DMS53 treated with DMSO at 0.1 percent for 48 hours (cell line): Measurements from ENCODE around the gene BDNF.
"Not testable (repeated sequence)": the region's sequence is repeated elsewhere in the genome, so short reads cannot be mapped to it uniquely, and the experiment has no call there.

Experiments used
- DNase-seq: peaks from one replicate; lab custom pipeline; 2025; ENCODE audit not compliant: unreplicated experiment; lab: John Stamatoyannopoulos, UW

Gene BDNF

GRCh38 chr11:27700351-27701301 lies at the start of gene BDNF:
BDNF (minus strand) TSS chr11:27700455; CDS start chr11:27658564, 41,891 bp downstream.
- DNase-seq, result peak; percentile 6

GRCh38 chr11:27740362-27741013 lies 40.2 kb upstream of the BDNF start:
- DNase-seq, result no peak

- no peak for DNase-seq
Observed at GRCh38 chr11:27735281-27735680, 35.0 kb upstream of the BDNF start.

DNA sequence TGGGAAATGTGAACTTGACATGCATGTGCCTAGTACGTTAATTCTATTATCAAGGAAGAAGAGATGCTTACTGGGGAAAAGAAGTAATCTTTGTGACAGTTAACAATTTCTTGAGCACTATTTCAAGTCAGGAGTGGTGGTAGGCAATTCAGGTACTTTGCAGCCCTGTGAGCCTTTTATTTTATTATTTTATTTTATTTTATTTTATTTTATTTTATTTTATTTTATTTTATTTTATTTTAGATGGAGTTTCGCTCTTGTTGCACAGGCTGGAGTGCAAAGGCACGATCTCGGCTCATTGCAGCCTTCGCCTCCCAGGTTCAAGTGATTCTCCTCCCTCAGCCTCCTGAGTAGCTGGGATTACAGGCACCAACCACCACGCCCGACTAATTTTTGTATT lies 31.5 kb upstream of the BDNF start:
- not testable (repeated sequence) for DNase-seq

DNA sequence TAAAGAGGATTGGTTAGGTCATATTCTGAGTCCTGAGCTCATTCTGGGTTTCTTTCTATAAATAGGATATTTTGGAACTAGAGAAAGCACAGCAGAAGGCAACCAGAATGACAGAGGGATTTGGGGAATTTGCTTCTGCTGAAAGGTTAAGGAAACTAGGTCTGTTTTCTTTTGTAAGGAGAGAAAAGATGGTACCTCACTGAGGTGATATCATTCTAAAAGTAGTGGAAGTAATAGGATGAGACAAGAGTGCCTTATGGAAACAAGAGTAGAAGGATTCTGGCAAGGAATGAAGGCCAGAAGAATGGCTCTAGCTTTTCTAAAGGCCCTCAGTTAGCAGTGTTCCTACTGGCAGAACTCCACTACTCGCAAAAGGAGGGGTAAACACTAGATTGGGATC lies 26.7 kb upstream of the BDNF start:
- DNase-seq, result no peak

- no peak for DNase-seq
Observed at GRCh38 chr11:27723687-27724086, 23.4 kb upstream of the BDNF start.

DNA sequence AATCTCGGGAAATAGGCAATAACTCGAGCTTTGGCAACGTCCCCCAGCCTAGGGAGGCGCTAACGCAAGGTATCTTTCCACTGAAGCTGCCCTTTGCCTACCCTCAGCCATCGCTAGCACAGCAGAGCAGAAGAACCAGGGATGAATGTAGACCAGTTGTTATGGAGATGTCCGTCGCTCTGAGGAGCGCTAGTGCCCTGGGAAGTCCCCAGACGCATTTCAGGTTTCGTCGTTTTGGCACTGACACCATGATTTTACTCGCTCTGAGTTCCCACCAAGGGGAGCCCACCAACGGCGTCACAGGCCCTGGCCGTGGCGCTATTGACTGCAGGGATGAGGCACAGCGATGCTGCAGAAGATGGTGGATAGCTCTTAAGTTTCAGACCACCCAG lies 22.7 kb upstream of the BDNF start:
- no peak for DNase-seq

DNA sequence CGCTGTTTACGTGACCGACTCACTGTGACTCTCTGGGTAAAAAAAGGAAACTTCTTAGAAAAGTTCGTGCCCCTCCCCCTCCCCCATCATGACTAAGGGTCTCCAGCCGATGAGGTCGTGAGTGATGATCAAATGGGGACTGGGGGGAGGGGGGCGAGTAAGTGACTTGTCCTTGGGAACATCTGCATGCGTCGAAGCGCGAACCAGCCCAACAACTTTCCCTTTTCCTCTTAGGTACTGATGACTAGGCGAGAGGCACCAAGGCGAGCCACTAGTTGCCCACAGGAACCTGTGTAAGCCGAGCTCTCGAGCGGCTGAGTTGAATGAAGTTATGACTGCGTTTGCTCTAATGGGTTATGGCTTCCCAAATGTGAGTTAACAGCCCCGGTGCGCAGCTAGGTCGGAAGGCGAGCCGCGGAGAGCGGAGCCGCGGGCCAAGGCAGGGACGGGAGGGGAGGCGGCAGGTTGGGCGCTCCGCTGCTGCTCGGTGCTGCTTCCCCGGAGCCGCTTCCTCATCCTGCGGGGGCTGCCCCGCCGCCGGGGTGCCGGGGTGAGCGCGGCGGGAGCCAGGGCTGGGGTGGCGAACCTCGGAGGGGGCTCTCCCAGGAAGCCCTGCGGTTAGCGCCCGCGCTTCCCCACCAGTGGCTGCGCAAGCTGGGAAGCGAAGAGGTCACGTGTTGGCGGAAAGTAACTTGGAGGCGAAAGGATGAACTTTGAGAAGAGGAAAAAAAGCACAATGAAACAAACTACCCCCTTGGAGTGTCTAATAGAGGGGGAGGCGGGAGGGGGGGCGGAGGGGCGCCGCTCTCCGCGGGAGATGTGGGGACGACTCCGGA lies 22.1 kb upstream of the BDNF start:
- DNase-seq, result peak; percentile 28

- DNase-seq, result peak; percentile 10
Observed at GRCh38 chr11:27721264-27722116, 21.2 kb upstream of the BDNF start.

- peak; percentile 43 for DNase-seq
Observed at GRCh38 chr11:27720277-27720830, 20.1 kb upstream of the BDNF start.

- DNase-seq, result no peak
Observed at GRCh38 chr11:27719546-27719925, 19.3 kb upstream of the BDNF start.

- peak; percentile 65 for DNase-seq
Observed at GRCh38 chr11:27718863-27719545, 18.7 kb upstream of the BDNF start.

- peak; percentile 65 for DNase-seq
Observed at GRCh38 chr11:27718346-27718862, 18.1 kb upstream of the BDNF start.

- DNase-seq, result peak; percentile 32
Observed at GRCh38 chr11:27717801-27718229, 17.6 kb upstream of the BDNF start.

- peak; percentile 29 for DNase-seq
Observed at GRCh38 chr11:27717377-27717776, 17.1 kb upstream of the BDNF start.

DNA sequence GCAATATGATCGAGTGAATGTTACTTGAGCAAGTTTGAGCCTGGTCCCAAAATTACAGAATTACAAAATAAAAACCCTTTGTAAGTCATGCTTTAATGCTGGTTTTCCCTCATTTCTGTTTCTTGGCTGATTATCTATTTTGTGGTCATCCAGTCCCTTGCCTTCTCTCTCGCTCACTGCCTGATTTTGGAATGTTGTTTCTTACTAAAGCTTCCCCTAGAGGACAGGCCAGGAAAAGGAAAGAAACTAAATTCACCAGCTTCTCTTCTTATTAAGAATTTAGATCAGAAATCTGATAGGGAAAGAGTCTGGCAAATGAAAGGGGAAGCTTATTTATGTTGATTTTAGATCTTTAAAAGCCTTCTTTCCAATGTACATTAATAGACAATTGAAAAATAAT lies 16.6 kb upstream of the BDNF start:
- DNase-seq, result no peak

DNA sequence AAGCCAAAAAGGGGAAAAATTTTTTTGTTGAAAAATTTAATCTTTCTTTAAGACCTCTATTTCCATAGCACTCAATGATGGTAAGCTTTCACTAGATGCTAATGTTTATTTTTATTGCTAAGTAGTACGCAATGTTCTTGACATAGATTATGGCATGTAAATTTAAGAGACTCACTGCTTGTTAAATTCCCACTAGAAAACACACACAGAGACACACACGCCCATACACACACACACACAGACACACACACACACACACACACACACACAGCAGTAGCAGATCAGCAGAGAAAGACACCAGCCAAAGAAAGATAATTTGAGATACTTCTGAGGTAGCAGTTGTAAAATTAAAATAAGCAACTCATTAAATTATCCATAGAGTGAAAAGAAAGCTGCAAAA lies 16.0 kb upstream of the BDNF start:
- DNase-seq, result no peak

GRCh38 chr11:27711725-27712124 lies 11.5 kb upstream of the BDNF start:
- no peak for DNase-seq

- DNase-seq, result no peak
Observed at GRCh38 chr11:27710536-27710935, 10.3 kb upstream of the BDNF start.
